Muscle layer of duodenum (tissue), 2 donors: ENCODE measurements around the gene DLK1.

Experiments used
- H3K27ac ChIP-seq: one replicate; pipeline ENCODE4 v1.7.0; 2013; ENCODE audit warnings: mild to moderate bottlenecking, low read length
- H3K27me3 ChIP-seq: one replicate; pipeline ENCODE4 v1.7.0; 2013; ENCODE audit warnings: low read depth, mild to moderate bottlenecking, control low read depth, low read length
- H3K36me3 ChIP-seq, 2 donors: one replicate each; pipeline ENCODE4 v1.7.0; 2013; ENCODE audit warnings: low read length in 2 of 2, control low read depth in 1 of 2, mild to moderate bottlenecking in 1 of 2; ENCODE audit not compliant: insufficient read depth in 2 of 2, control insufficient read depth in 1 of 2
- H3K4me1 ChIP-seq, 2 donors: one replicate each; pipeline ENCODE4 v1.7.0; 2013; ENCODE audit warnings: low read length in 2 of 2, mild to moderate bottlenecking in 2 of 2, control low read depth in 1 of 2, moderate library complexity in 1 of 2; ENCODE audit not compliant: insufficient read depth in 2 of 2, control insufficient read depth in 1 of 2
- H3K4me3 ChIP-seq, 2 donors: one replicate each; pipeline ENCODE4 v1.7.0; 2013; ENCODE audit warnings: low read length in 2 of 2, low read depth in 1 of 2, mild to moderate bottlenecking in 1 of 2
- H3K9me3 ChIP-seq, 2 donors: one replicate each; pipeline ENCODE4 v1.7.0; 2013; ENCODE audit warnings: low read length in 2 of 2, control low read depth in 1 of 2, mild to moderate bottlenecking in 1 of 2; ENCODE audit not compliant: control insufficient read depth in 1 of 2
- donor health status: healthy.

Gene DLK1

GRCh38 chr14:100694579-100695422 lies 31.9 kb upstream of the DLK1 start:
- H3K4me3 ChIP-seq: no peak overlapping the region
- H3K27me3 ChIP-seq: no peaks in the 10 kb centered on the region
- no peaks in the 10 kb centered on the region for H3K36me3 ChIP-seq
- H3K4me1 ChIP-seq: peaks cover 0 to 10% of the 10 kb centered on the region in 2 donors
- H3K27ac ChIP-seq: no peak overlapping the region
- no peaks in the 10 kb centered on the region for H3K9me3 ChIP-seq

- Histone ChIP-seq H3K4me1 (peaks cover 0 to 10% of the 10 kb centered on the region in 2 donors), H3K9me3 (no peaks in the 10 kb centered on the region), H3K27ac (no peak overlapping the region), H3K4me3 (no peak overlapping the region), H3K36me3 (no peaks in the 10 kb centered on the region), H3K27me3 (no peaks in the 10 kb centered on the region)
These were observed 31.3 kb upstream of the DLK1 start for GRCh38 chr14:100695423-100695738.

GRCh38 chr14:100696008-100696407 lies 30.7 kb upstream of the DLK1 start:
- Histone ChIP-seq H3K27ac (no peak overlapping the region), H3K4me1 (peaks cover 0 to 10% of the 10 kb centered on the region in 2 donors), H3K36me3 (no peaks in the 10 kb centered on the region), H3K27me3 (no peaks in the 10 kb centered on the region), H3K4me3 (no peak overlapping the region), H3K9me3 (no peaks in the 10 kb centered on the region)

- Histone ChIP-seq H3K9me3 (no peaks in the 10 kb centered on the region), H3K36me3 (no peaks in the 10 kb centered on the region), H3K4me1 (peaks cover 0 to 5% of the 10 kb centered on the region in 2 donors), H3K27ac (no peak overlapping the region), H3K4me3 (no peak overlapping the region), H3K27me3 (no peaks in the 10 kb centered on the region)
These were observed 30.1 kb upstream of the DLK1 start for GRCh38 chr14:100696590-100696989.

GRCh38 chr14:100698066-100698465 lies 28.6 kb upstream of the DLK1 start:
- no peaks in the 10 kb centered on the region for H3K4me1 ChIP-seq
- no peaks in the 10 kb centered on the region for H3K27me3 ChIP-seq
- no peak overlapping the region for H3K27ac ChIP-seq
- no peaks in the 10 kb centered on the region for H3K36me3 ChIP-seq
- H3K4me3 ChIP-seq: no peak overlapping the region
- no peaks in the 10 kb centered on the region for H3K9me3 ChIP-seq

GRCh38 chr14:100698666-100699448 lies 27.8 kb upstream of the DLK1 start:
- Histone ChIP-seq H3K27ac (no peak overlapping the region), H3K36me3 (no peaks in the 10 kb centered on the region), H3K4me3 (no peak overlapping the region), H3K4me1 (no peaks in the 10 kb centered on the region), H3K27me3 (no peaks in the 10 kb centered on the region), H3K9me3 (no peaks in the 10 kb centered on the region)

- no peaks in the 10 kb centered on the region for H3K36me3 ChIP-seq
- H3K4me3 ChIP-seq: no peak overlapping the region
- no peaks in the 10 kb centered on the region for H3K4me1 ChIP-seq
- H3K27ac ChIP-seq: no peak overlapping the region
- no peaks in the 10 kb centered on the region for H3K9me3 ChIP-seq
- no peaks in the 10 kb centered on the region for H3K27me3 ChIP-seq
These were observed 25.4 kb upstream of the DLK1 start for GRCh38 chr14:100701314-100701713.

- H3K27ac ChIP-seq: no peak overlapping the region
- no peak overlapping the region for H3K4me3 ChIP-seq
- no peaks in the 10 kb centered on the region for H3K4me1 ChIP-seq
- no peaks in the 10 kb centered on the region for H3K9me3 ChIP-seq
- no peaks in the 10 kb centered on the region for H3K36me3 ChIP-seq
- no peaks in the 10 kb centered on the region for H3K27me3 ChIP-seq
These were observed 24.1 kb upstream of the DLK1 start for GRCh38 chr14:100702590-100702989.

GRCh38 chr14:100703386-100704220 lies 23.1 kb upstream of the DLK1 start:
- Histone ChIP-seq H3K36me3 (no peaks in the 10 kb centered on the region), H3K9me3 (no peaks in the 10 kb centered on the region), H3K4me3 (no peak overlapping the region), H3K4me1 (no peaks in the 10 kb centered on the region), H3K27me3 (no peaks in the 10 kb centered on the region), H3K27ac (no peak overlapping the region)

- no peaks in the 10 kb centered on the region for H3K36me3 ChIP-seq
These were observed 20.5 kb upstream of the DLK1 start for GRCh38 chr14:100706200-100706599.

GRCh38 chr14:100706860-100707259 lies 19.8 kb upstream of the DLK1 start:
- Histone ChIP-seq H3K4me3 (no peak overlapping the region), H3K4me1 (peaks cover 0 to 5% of the 10 kb centered on the region in 2 donors), H3K27ac (no peak overlapping the region), H3K36me3 (no peaks in the 10 kb centered on the region), H3K9me3 (no peaks in the 10 kb centered on the region), H3K27me3 (no peaks in the 10 kb centered on the region)

More at GRCh38 chr14:100706200-100706599, 20.5 kb upstream of the DLK1 start:
- H3K27me3 ChIP-seq: no peaks in the 10 kb centered on the region
- no peak overlapping the region for H3K4me3 ChIP-seq
- H3K27ac ChIP-seq: no peak overlapping the region
- no peaks in the 10 kb centered on the region for H3K9me3 ChIP-seq
- H3K4me1 ChIP-seq: peaks cover 0 to 5% of the 10 kb centered on the region in 2 donors
